GM10248 (cell line): ENCODE results near the gene ADAP1.

Source experiments
- CTCF ChIA-PET: fragments of 300-600 bp; sonication (Branson Sonifier 250); formaldehyde crosslinking; extraction: SDS; loops from one replicate; lab custom pipeline; 2021; ENCODE audit warnings: antibody characterized with exemption; lab: Yijun Ruan, JAX
- POLR2A ChIA-PET: fragments of 350-650 bp; sonication (Branson Sonifier 250); formaldehyde crosslinking; extraction: SDS; loops from one replicate; lab custom pipeline; 2020; ENCODE audit warnings: antibody characterized with exemption; lab: Yijun Ruan, JAX
- DNase-seq: peaks from one replicate; pipeline ENCODE4 v3.0.0; 2012; ENCODE audit errors: extremely low spot score
- TF ChIP-seq, protein P1 (sequence below): IDR thresholded peaks from 2 replicates; pipeline ENCODE4 v1.5.1; 2012; ENCODE audit warnings: mild to moderate bottlenecking, low read depth; ENCODE audit errors: extremely low read depth, missing control alignments, control extremely low read depth

Gene ADAP1

DNA sequence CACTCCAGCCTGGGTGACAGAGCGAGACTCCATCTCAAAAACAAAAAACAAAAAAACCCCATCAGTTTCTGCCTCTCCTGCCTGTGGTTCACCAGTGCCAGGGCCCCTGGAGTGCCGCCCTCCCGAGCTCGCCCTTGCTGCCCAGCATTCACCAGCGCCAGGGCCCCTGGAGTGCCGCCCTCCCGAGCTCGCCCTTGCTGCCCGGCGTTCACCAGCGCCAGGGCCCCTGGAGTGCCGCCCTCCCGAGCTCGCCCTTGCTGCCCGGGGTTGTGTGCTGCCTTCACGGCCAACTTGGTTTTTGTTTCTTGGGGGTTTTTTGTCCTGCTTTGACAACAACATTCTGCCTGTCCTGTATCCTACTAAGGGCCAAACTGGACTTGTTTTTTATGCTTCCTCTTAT is 91.4 kb downstream of the ADAP1 start:
- POLR2A ChIA-PET = no interaction called here

DNA sequence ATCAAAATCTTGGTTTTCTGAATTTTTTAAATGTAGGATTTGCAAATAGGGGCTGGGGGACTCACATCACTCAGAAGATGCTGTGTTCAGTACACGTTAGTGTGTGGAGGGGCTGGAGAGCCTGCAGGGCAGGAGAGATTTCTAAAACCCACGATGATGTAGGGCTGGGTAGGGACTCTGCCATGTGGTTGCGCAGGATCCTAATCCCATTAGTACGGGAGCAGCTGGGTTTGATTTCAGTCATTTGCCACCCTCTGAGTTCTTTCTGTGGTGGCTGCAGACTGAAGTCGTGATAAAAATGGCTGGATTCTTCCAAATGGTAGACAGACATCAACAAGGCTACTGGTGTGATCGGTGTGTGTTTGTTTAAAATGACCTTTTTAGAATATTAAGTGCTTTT is 92.3 kb downstream of the ADAP1 start:
- CTCF ChIA-PET = interaction anchor here (1.1 to 1.4 kb wide), 3 partner anchors 11 to 75 kb away, joined by 4 to 7 read pairs (median 5); no protein-coding TSS in a partner anchor
- TF ChIP-seq, protein P1, sequence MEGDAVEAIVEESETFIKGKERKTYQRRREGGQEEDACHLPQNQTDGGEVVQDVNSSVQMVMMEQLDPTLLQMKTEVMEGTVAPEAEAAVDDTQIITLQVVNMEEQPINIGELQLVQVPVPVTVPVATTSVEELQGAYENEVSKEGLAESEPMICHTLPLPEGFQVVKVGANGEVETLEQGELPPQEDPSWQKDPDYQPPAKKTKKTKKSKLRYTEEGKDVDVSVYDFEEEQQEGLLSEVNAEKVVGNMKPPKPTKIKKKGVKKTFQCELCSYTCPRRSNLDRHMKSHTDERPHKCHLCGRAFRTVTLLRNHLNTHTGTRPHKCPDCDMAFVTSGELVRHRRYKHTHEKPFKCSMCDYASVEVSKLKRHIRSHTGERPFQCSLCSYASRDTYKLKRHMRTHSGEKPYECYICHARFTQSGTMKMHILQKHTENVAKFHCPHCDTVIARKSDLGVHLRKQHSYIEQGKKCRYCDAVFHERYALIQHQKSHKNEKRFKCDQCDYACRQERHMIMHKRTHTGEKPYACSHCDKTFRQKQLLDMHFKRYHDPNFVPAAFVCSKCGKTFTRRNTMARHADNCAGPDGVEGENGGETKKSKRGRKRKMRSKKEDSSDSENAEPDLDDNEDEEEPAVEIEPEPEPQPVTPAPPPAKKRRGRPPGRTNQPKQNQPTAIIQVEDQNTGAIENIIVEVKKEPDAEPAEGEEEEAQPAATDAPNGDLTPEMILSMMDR = no peak
- no peak for DNase-seq
- POLR2A ChIA-PET = no interaction called here

More for the DNA sequence above, 91.4 kb downstream of the ADAP1 start:
- TF ChIP-seq, protein P1 = no peak
- CTCF ChIA-PET = interaction anchor here (1.0 to 1.4 kb wide), 4 partner anchors 10 to 76 kb away, joined by 4 to 14 read pairs (median 4); no protein-coding TSS in a partner anchor
- no peak for DNase-seq

DNA sequence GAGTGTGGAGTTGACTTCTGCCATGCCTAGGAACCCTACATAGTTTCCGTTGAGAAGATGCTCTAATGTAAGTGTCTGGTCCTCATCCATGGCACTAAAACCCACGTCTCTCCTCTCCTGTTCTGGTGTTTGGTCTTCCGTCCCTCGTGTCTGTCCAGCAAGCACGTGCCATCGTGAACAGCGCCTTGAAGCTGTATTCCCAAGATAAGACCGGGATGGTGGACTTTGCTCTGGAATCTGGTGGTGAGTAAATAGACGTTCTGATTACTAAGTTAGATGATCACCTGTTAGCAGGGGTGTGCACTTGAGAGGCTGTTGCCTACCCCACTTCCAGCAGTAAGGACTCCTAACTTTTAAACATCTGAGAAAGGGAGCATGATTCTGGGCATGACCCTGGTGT is 93.3 kb downstream of the ADAP1 start:
- ChIA-PET POLR2A (no interaction called here), CTCF (no interaction called here)
- no peak for DNase-seq
- TF ChIP-seq, protein P1 = no peak

DNA sequence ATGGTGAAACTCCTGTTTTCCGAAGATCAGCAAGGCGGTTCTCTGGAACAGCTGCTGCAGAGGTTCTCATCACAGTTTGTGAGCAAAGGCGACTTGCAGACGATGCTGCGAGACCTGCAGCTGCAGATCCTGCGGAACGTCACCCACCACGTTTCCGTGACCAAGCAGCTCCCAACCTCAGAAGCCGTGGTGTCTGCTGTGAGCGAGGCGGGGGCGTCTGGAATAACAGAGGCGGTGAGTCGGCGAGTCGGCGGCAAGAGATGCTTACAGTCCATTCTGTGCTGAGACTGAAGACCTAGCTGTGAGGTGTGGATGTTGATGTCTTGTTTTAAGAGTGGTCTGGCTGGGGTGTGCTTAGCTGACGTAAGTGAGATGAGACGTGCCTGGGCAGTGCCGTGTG is 94.3 kb downstream of the ADAP1 start:
- POLR2A ChIA-PET = no interaction called here
- DNase-seq = no peak
- CTCF ChIA-PET = interaction anchor here (0.6 to 1.0 kb wide), 3 partner anchors 13 to 41 kb away, joined by 3 to 4 read pairs (median 3); no protein-coding TSS in a partner anchor
- TF ChIP-seq, protein P1 = no peak

GRCh38 chr7:859359-860030 is 95.0 kb downstream of the ADAP1 start:
- CTCF ChIA-PET = interaction anchor here (0.8 to 1.0 kb wide), 2 partner anchors 14 to 40 kb away, joined by 3 to 4 read pairs; no protein-coding TSS in a partner anchor

DNA sequence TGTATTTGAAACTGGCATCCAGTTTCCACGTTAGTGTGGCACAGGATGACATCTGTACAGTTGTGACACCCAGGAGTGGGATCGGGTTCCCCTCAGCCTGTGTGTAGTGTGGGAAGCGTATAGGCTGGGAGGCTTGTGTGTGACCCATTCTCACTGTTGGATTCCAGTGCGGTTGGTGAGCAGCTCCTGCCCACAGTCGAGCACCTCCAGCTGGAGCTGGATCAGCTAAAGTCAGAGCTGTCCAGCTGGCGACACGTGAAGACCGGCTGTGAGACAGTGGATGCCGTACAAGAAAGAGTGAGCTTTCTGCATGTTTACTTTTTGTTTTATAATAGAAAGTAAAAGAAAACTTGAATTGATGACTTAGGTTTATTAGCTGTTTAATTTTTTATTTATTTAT is 96.8 kb downstream of the ADAP1 start:
- TF ChIP-seq, protein P1 = no peak
- DNase-seq = no peak
- POLR2A ChIA-PET = no interaction called here
- CTCF ChIA-PET = interaction anchor here (2.3 kb wide), 1 partner anchor 15 kb away, joined by 11 read pairs; no protein-coding TSS in a partner anchor

More at GRCh38 chr7:859359-860030, 95.0 kb downstream of the ADAP1 start:
- no peak for DNase-seq
- POLR2A ChIA-PET = no interaction called here
- TF ChIP-seq, protein P1 = no peak
